Retinal pigment epithelial cell (primary cell): ENCODE measurements around the gene EMP3.
A peak's percentile ranks its signal among the peaks of the same experiment; 100 is the strongest.

Experiments
- DNase-seq: peaks from one replicate; pipeline ENCODE4 v3.0.0-alpha.2; 2010; ENCODE audit warnings: low read depth
- H3K4me3 ChIP-seq: 2 replicates; pipeline ENCODE4 v1.5.1; 2011; ENCODE audit warnings: mild to moderate bottlenecking, low read length, control low read depth, moderate library complexity
- CTCF ChIP-seq: conservative IDR thresholded peaks from 2 replicates; pipeline ENCODE4 v1.5.1; 2011; ENCODE audit warnings: low read depth, low read length, control low read depth, inconsistent platforms

The EMP3 gene, protein sequence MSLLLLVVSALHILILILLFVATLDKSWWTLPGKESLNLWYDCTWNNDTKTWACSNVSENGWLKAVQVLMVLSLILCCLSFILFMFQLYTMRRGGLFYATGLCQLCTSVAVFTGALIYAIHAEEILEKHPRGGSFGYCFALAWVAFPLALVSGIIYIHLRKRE

DNA sequence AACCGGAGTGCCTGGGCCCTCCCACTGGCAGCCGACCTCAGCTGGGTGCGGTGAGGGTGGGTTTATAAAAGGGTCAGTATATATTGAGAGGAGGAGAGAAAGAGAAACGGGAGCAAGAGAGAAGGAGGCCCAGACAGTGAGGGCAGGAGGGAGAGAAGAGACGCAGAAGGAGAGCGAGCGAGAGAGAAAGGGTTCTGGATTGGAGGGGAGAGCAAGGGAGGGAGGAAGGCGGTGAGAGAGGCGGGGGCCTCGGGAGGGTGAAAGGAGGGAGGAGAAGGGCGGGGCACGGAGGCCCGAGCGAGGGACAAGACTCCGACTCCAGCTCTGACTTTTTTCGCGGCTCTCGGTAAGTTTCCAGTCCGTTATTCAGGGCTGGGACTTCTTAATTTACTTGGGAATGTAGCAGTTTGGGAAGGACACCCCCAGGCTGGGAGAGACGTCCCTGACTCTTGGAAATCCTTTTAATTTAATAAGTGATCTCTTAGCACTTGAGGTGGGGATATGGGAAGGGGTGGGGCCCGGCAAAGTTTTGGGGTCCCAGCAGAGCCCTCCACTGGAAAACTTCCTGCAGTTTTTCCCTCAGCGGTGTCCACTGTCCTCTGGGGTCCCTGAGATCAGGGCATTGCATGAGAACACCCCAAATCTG, at the start of gene EMP3:
Gene EMP3, plus strand, starts transcription at position 288 of the 646 bp plus-strand sequence. CDS start 1,293 bp downstream, outside the sequence.
- DNase-seq = peak; percentile 55
- H3K4me3 ChIP-seq = peak within 1 kb of the TSS; percentile 58
- TF ChIP-seq CTCF = no peak

- no peak for DNase-seq
- H3K4me3 ChIP-seq = no peak overlapping the region
- TF ChIP-seq CTCF = no peak
These were observed 45.6 kb upstream of the EMP3 start for GRCh38 chr19:48279747-48280146.

DNA sequence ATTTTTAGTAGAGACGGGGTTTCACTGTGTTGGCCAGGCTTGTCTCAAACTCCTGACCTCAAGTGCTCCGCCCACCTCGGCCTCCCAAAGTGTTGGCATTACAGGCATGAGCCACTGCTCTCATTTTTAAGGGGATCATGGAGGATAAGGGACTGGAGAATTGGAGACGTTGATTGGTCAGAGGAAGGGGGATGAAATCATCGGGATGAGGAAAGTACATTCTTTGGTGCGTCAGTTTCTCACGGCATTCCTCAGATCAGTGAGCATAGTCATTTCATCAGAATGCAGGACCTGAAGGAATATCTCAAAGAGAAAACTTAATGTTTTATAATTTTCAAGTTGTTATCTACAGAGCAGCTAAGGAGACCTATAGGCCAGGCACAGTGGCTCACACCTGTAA, 41.4 kb upstream of the EMP3 start:
- no peak overlapping the region for H3K4me3 ChIP-seq
- peak; percentile 78 for DNase-seq
- TF ChIP-seq CTCF = no peak

DNA sequence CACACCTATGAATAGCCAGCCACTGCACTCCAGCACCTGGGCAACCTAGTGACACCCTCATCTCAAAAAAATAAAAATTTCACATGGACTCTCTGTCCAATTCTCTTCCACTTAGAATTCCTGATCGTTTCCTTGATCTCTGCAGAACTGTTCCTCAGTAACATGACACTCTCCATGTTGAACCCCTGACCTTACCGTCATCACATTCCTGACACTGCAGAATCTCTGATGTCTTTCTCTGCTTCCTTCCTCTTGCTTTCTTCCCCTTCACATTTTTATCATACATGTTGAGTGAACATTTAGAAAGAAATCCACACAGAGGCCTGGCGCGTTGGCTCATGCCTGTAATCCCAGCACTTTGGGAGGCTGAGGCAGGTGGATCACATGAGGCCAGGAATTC, 40.5 kb upstream of the EMP3 start:
- no peak overlapping the region for H3K4me3 ChIP-seq
- no peak for DNase-seq
- TF ChIP-seq CTCF = no peak

DNA sequence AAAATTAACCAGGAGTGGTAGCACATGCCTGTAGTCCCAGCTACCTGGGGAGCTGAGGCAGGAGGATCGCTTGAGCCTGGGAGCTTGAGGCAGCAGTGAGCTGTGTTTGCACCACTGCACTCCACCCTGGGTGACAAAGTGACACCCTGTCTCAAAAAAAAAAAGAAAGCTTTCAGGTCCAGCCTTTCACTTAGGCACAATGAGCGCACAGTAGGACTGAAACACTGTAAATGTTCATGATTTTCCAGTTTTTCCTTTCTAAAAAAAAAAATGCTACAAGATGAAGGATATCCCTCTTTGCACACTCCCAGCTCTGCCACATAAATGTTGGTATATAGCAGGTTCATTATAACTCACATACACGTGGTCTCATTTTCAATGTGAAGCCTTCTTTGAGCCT, 37.6 kb upstream of the EMP3 start:
- no peak for TF ChIP-seq CTCF
- no peak overlapping the region for H3K4me3 ChIP-seq
- DNase-seq = no peak

DNA sequence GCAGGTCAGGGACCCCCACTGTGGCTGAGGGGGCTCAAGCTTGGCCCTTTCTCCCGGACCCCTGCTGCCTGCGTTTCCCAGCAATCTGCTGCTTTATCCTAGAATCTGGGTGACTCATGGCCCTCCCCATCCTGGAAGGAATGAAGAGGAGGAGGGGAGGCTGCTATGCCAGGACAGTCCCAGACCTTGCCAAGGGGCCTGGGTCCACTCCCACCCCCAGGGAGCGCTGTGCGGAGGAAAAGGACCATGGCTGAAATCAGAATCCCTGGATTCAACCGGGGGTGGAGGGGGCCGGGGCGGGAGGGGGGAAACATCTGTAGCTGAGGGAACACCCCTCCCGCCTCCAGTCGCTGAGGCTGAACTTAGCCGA, 35.0 kb upstream of the EMP3 start:
- H3K4me3 ChIP-seq = peak overlapping the region; percentile 56
- TF ChIP-seq CTCF = peak; percentile 46
- no peak for DNase-seq
